OCI-LY3 (cell line): Measurements from ENCODE around the gene DTX4.
"Not testable (repeated sequence)": the region's sequence is repeated elsewhere in the genome, so short reads cannot be mapped to it uniquely, and the experiment has no call there.

Experiments
- H2AFZ ChIP-seq: fragments of 200-600, 300-600 bp; shearing (Covaris generic); 2 replicates; pipeline ENCODE4 v1.6.0; 2014; ENCODE audit warnings: antibody characterized with exemption, low read depth, low read length
- H3K27ac ChIP-seq: fragments of 200-600, 300-600 bp; sonication (generic); 2 replicates; pipeline ENCODE4 v1.5.1; 2014; ENCODE audit warnings: mild to moderate bottlenecking, low read length, moderate library complexity, mixed read lengths
- H3K27me3 ChIP-seq: fragments of 200-600, 300-600 bp; sonication (generic); 2 replicates; pipeline ENCODE4 v1.6.1; 2014; ENCODE audit warnings: low read depth, low read length, mixed read lengths
- H3K36me3 ChIP-seq: fragments of 200-600, 300-600 bp; sonication (generic); replicated peaks from 2 replicates; pipeline ENCODE3; 2014; ENCODE audit warnings: low read depth, low read length, mixed read lengths
- H3K4me1 ChIP-seq: fragments of 300-600, 200-600 bp; sonication (generic); 2 replicates; pipeline ENCODE4 v1.6.1; 2014; ENCODE audit warnings: low read length, mixed read lengths
- H3K4me2 ChIP-seq: fragments of 200-600, 300-600 bp; sonication (generic); 2 replicates; pipeline ENCODE4 v1.6.1; 2014; ENCODE audit warnings: low read length, mixed read lengths
- H3K4me3 ChIP-seq: fragments of 300-600, 200-600 bp; sonication (generic); 2 replicates; pipeline ENCODE4 v1.5.1; 2014; ENCODE audit warnings: antibody characterized with exemption, mild to moderate bottlenecking, low read length, moderate library complexity
- H3K79me2 ChIP-seq: fragments of 300-600, 200-600 bp; shearing (Covaris generic); 2 replicates; pipeline ENCODE4 v1.6.1; 2014; ENCODE audit warnings: mild to moderate bottlenecking, low read length, mixed read lengths
- H3K9ac ChIP-seq: fragments of 300-600, 200-600 bp; shearing (Covaris generic); 2 replicates; pipeline ENCODE4 v1.6.0; 2014; ENCODE audit warnings: mild to moderate bottlenecking, low read length, moderate library complexity
- H3K9me3 ChIP-seq: fragments of 200-600, 300-600 bp; shearing (Covaris generic); 2 replicates; pipeline ENCODE4 v1.6.1; 2014; ENCODE audit warnings: low read length, mixed read lengths; ENCODE audit not compliant: insufficient read depth
- H4K20me1 ChIP-seq: fragments of 200-600, 300-600 bp; sonication (generic); 2 replicates; pipeline ENCODE4 v1.6.1; 2016; ENCODE audit warnings: low read length, mixed read lengths; ENCODE audit not compliant: insufficient read depth
- EZH2phosphoT487 ChIP-seq: fragments of 200-600 bp; shearing (Covaris generic); IDR thresholded peaks from 2 replicates; pipeline ENCODE4 v1.6.1; 2018; ENCODE audit warnings: antibody characterized with exemption, mixed run types, low read depth
- TF ChIP-seq, protein P1 (sequence below): fragments of 200-600, 300-600 bp; sonication (generic); IDR thresholded peaks from 2 replicates; pipeline ENCODE4 v1.5.1; 2014; ENCODE audit warnings: antibody characterized with exemption, low read length, low read depth

Gene DTX4

DNA sequence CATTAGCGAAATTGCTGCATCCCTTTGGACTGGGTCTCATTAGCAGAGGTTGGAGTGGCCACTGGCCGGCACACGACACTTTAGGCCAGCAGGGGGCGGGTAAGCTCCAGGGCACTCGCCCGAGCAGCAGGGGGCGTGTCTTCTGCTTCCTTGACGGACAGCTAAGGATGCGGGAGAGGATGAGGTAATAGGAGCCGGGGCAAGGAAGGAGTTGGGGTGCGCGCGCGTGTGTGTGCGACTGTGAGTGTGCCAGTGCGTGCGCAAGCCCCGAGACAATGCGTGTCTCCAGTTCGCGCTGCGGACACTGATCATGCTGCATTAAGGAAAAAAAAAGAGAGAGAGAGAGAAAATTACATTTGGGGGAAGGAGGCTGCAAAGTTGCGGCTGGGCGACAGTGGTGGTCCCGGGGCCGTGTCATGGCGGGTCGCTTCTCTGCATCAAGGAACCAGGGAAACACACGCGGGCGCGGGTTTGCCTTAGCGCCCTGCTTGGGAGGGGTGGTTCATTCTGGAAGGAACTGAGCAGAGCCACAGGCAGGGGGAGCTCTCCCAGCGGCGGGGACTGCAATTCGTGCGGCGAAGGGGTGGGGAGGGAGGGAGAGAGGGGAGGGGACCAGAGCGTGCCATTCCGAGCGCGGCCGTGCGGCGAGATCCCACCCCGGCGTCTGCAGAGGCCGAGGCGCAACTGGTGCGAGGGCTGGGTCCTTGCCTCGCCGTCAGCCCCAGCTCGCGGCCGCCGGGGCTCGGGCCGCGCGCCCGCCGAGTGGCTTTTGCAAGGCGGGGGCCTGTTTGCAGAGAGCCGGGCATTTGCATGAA is at the start of gene DTX4:
Gene DTX4, plus strand, starts transcription at position 625 of the 815 bp plus-strand sequence. CDS start 464 bp downstream, outside the sequence.
- Histone ChIP-seq H3K27me3 (peaks cover 13% of the 10 kb centered on the region), H3K79me2 (no peaks in the 10 kb centered on the region; the same call in 1 of the 2 replicates), H2AFZ (peak within 1 kb of the TSS; percentile 80), H3K36me3 (peaks cover under 1% of the 10 kb centered on the region), H3K4me1 (peaks cover 22% of the 10 kb centered on the region), H3K9ac (peak within 1 kb of the TSS; percentile 71), H4K20me1 (0 out of 2 replicates have a peak, but pooled peaks cover 4% of the 10 kb centered on the region), H3K27ac (peak within 1 kb of the TSS; percentile 26; the same call in 1 of the 2 replicates), H3K4me2 (peak within 1 kb of the TSS; percentile 98), H3K4me3 (peak within 1 kb of the TSS; percentile 91), H3K9me3 (no peaks in the 10 kb centered on the region)
- TF ChIP-seq EZH2phosphoT487: no peak
- TF ChIP-seq, protein P1, sequence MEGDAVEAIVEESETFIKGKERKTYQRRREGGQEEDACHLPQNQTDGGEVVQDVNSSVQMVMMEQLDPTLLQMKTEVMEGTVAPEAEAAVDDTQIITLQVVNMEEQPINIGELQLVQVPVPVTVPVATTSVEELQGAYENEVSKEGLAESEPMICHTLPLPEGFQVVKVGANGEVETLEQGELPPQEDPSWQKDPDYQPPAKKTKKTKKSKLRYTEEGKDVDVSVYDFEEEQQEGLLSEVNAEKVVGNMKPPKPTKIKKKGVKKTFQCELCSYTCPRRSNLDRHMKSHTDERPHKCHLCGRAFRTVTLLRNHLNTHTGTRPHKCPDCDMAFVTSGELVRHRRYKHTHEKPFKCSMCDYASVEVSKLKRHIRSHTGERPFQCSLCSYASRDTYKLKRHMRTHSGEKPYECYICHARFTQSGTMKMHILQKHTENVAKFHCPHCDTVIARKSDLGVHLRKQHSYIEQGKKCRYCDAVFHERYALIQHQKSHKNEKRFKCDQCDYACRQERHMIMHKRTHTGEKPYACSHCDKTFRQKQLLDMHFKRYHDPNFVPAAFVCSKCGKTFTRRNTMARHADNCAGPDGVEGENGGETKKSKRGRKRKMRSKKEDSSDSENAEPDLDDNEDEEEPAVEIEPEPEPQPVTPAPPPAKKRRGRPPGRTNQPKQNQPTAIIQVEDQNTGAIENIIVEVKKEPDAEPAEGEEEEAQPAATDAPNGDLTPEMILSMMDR: peak; percentile 80

DNA sequence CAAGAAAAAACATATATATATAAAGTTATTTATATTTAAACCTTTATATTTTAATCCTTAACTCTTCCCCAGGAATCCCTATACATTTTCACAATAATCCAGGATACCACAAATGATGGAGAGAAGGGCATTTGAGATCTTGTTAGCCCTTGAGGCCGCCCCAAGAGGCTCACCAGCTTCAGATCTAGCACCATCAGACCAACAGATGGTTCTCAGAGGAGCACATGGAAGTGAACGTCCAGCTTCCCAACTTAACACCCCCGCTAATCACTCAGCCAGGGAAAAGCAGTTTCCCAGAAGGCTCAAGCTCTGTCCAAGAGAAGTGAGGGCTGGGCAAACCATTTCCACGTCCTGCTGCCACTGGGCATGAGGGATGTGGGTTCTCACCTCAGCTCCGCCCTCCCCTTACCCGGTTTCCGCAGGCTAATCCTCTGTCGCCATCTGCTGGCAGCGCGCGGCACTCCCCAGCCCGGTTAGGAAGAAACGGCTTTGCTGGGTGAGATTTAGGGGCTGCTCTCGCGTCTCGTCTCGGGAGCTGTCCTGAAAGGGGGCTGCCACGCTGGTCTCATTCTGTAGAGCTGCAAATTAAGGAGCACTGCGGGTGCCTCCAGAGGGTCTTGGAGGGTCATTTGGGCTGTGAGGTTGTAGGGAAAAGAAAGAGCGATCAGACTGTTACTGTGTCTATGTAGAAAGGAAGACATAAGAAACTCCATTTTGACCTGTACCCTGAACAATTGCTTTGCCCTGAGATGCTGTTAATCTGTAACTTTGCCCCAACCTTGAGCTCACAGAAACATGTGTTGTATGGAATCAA is 36.1 kb upstream of the DTX4 start:
- Histone ChIP-seq H3K79me2 (no peaks in the 10 kb centered on the region), H3K9me3 (peaks cover 13% of the 10 kb centered on the region), H3K4me1 (peaks cover 8% of the 10 kb centered on the region), H2AFZ (peak overlapping the region; percentile 91), H3K27me3 (no peaks in the 10 kb centered on the region), H3K4me2 (peak overlapping the region; percentile 78), H3K4me3 (peak overlapping the region; percentile 70), H3K9ac (peak overlapping the region; percentile 26), H3K36me3 (peaks cover 27% of the 10 kb centered on the region), H3K27ac (no peak overlapping the region), H4K20me1 (no peaks in the 10 kb centered on the region)
- no peak for TF ChIP-seq EZH2phosphoT487
- TF ChIP-seq, protein P1: peak; percentile 99

DNA sequence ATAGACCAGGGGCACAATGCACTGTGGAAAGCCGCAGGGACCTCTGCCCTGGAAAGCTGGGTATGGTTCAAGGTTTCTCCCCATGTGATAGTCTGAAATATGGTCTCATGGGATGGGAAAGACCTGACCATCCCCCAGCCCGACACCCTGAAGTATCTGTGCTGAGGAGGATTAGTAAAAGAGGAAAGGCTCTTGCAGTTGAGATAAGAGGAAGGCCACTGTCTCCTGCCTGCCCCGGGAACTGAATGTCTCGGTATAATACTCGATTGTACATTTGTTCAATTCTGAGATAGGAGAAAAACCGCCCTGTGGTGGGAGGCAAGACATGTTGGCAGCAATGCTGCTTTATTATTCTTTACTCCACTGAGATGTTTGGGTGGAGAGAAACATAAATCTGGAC is 35.4 kb upstream of the DTX4 start:
- Histone ChIP-seq H3K4me2 (peak overlapping the region; percentile 78), H3K4me3 (peak overlapping the region; percentile 70; the same call in 1 of the 2 replicates), H2AFZ (peak overlapping the region; percentile 91; the same call in 1 of the 2 replicates), H3K9me3 (peaks cover 11% of the 10 kb centered on the region), H3K36me3 (peaks cover 27% of the 10 kb centered on the region)
- not testable (repeated sequence) for H3K9ac ChIP-seq, H3K4me1 ChIP-seq, H3K27me3 ChIP-seq, H3K79me2 ChIP-seq, H4K20me1 ChIP-seq, H3K27ac ChIP-seq

DNA sequence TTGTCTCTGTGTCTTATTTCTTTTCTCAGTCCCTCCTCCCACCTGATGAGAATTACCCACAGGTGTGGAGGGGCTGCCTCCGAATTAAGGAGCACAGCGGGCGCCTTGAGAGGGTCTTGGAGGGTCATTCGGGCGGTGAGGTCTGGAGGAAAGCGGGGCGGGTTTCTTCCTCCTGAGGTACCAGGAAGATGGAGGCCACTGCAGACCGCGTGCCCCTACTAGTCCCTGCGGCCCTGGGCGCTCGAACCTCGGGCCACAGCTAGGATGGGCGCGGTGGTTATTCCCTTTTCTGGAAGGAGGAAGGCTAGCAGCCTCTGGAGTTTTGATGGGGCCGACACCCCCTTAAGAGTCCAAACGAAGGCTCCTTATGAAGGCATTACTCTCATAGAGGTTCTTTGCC is 34.7 kb upstream of the DTX4 start:
- Histone ChIP-seq H2AFZ (no peak overlapping the region), H4K20me1 (no peaks in the 10 kb centered on the region), H3K27ac (no peak overlapping the region), H3K9me3 (peaks cover 6% of the 10 kb centered on the region), H3K79me2 (no peaks in the 10 kb centered on the region), H3K4me1 (peaks cover 13% of the 10 kb centered on the region), H3K27me3 (no peaks in the 10 kb centered on the region), H3K4me2 (no peak overlapping the region), H3K9ac (no peak overlapping the region), H3K4me3 (no peak overlapping the region), H3K36me3 (peaks cover 22% of the 10 kb centered on the region)
- TF ChIP-seq, protein P1: no peak
- no peak for TF ChIP-seq EZH2phosphoT487
